HCT116 (cell line): ENCODE data around the gene KRTAP9-7. TPM values are rescaled to one million over a fixed set of nuclear protein-coding genes. Genes with fewer than 3 reads are reported as not detected.
"Not testable (repeated sequence)": the region's sequence is repeated elsewhere in the genome, so short reads cannot be mapped to it uniquely, and the experiment has no call there.

Source experiments
- ATAC-seq: fragments of 200-7000 bp; cut with Tn5 transposase; 2 replicates; pipeline ENCODE4 v1.9.1; 2020; ENCODE audit warnings: mild to moderate bottlenecking, moderate library complexity
- BruUV-seq: library from RNA; stranded (reverse); fragments of 400-500 nt; replicated peaks from 2 replicates; lab custom pipeline; 2021; lab: Mats Ljungman, UMichigan
- CTCF ChIA-PET: fragments of 300-600 bp; sonication (Branson Sonifier 250); formaldehyde crosslinking; loops from one replicate; lab custom pipeline; 2021; ENCODE audit warnings: antibody characterized with exemption; lab: Charles Lee
- POLR2A ChIA-PET: fragments of 300-600, 350-600 bp; sonication (Branson Sonifier 250); formaldehyde crosslinking; loops from one replicate; lab custom pipeline; 2021; ENCODE audit warnings: antibody characterized with exemption; lab: Charles Lee
- RAD21 ChIA-PET, 2 experiments: fragments of 300-600 bp; sonication (Branson Sonifier 250); formaldehyde crosslinking; loops; one replicate each; lab custom pipeline; 2023; ENCODE audit warnings: low total read pairs in 2 of 2; ENCODE audit not compliant: uncharacterized antibody in 2 of 2, unreplicated experiment in 2 of 2, low non-redundant PET in 1 of 2; lab: Charles Lee
- DNase-seq: peaks from one replicate; pipeline ENCODE4 v3.0.0-alpha.2; 2010; ENCODE audit warnings: low read depth, low spot score
- H2AFZ ChIP-seq: fragments of 200-600 bp; shearing (Covaris generic), sonication (generic); 2 replicates; pipeline ENCODE4 v1.6.1; 2017; ENCODE audit warnings: low read depth, mixed run types, mixed read lengths, antibody characterized with exemption, low read length; ENCODE audit not compliant: poor library complexity, severe bottlenecking
- H3K27ac ChIP-seq: 2 replicates; pipeline ENCODE4 v1.5.1; 2012; ENCODE audit warnings: low read depth, low read length
- H3K27me3 ChIP-seq: fragments of 200-600 bp; sonication (generic); 2 replicates; pipeline ENCODE4 v1.6.1; 2016; ENCODE audit warnings: mixed run types, low read length, mixed read lengths; ENCODE audit not compliant: insufficient read depth
- H3K36me3 ChIP-seq, 2 experiments: fragments of 200-500 bp in 1 of 2; fragments of 200-600 bp in 1 of 2; sonication (Bioruptor generic) in 1 of 2; sonication (generic) in 1 of 2; 2 replicates each; pipeline versions ENCODE4 v1.5.1 to v1.6.1; 2014 to 2016; ENCODE audit warnings: low read length in 2 of 2, inconsistent platforms in 1 of 2, mixed read lengths in 1 of 2, mixed run types in 1 of 2; ENCODE audit not compliant: insufficient read depth in 2 of 2, control insufficient read depth in 1 of 2
- H3K4me1 ChIP-seq, 2 experiments: fragments of 200-600 bp in 1 of 2; sonication (generic) in 1 of 2; 2 replicates each; pipeline versions ENCODE4 v1.5.1 to v1.6.1; 2012 to 2017; ENCODE audit warnings: low read length in 2 of 2, inconsistent platforms in 1 of 2, mild to moderate bottlenecking in 1 of 2, mixed read lengths in 1 of 2, mixed run types in 1 of 2, moderate library complexity in 1 of 2; ENCODE audit not compliant: insufficient read depth in 2 of 2, control insufficient read depth in 1 of 2
- H3K4me2 ChIP-seq: fragments of 200-600 bp; sonication (generic); 2 replicates; pipeline ENCODE4 v1.6.1; 2017; ENCODE audit warnings: mixed run types, low read length, mixed read lengths
- H3K4me3 ChIP-seq, 2 experiments: fragments of 200-600 bp in 1 of 2; sonication (generic) in 1 of 2; replicated peaks in 1 of 2; 2 replicates each; pipeline ENCODE4 v1.5.1; 2011 to 2016; ENCODE audit warnings: low read length in 2 of 2, control low read depth in 1 of 2, low read depth in 1 of 2, mild to moderate bottlenecking in 1 of 2, mixed read lengths in 1 of 2, mixed run types in 1 of 2
- H3K79me2 ChIP-seq: fragments of 200-600 bp; sonication (generic); 2 replicates; pipeline ENCODE4 v1.6.1; 2017; ENCODE audit warnings: mild to moderate bottlenecking, mixed run types, low read length, moderate library complexity, mixed read lengths; ENCODE audit not compliant: insufficient read depth
- H3K9ac ChIP-seq: fragments of 200-600 bp; sonication (generic); 2 replicates; pipeline ENCODE4 v1.6.1; 2016; ENCODE audit warnings: low read length, mixed read lengths
- H3K9me2 ChIP-seq: fragments of 200-600 bp; sonication (generic), shearing (Covaris generic); 2 replicates; pipeline ENCODE4 v1.6.1; 2017; ENCODE audit warnings: mixed run types, mild to moderate bottlenecking, moderate library complexity; ENCODE audit not compliant: insufficient read depth
- H3K9me3 ChIP-seq, 2 experiments: fragments of 200-500 bp in 1 of 2; fragments of 200-600 bp in 1 of 2; sonication (Bioruptor generic) in 1 of 2; sonication (generic) in 1 of 2; 2 replicates each; pipeline ENCODE4 v1.6.1; 2014 to 2017; ENCODE audit warnings: low read length in 2 of 2, mixed read lengths in 2 of 2, inconsistent platforms in 1 of 2, low read depth in 1 of 2, mild to moderate bottlenecking in 1 of 2, mixed run types in 1 of 2, moderate library complexity in 1 of 2; ENCODE audit not compliant: control insufficient read depth in 1 of 2, insufficient read depth in 1 of 2
- H4K20me1 ChIP-seq: fragments of 200-600 bp; sonication (generic), shearing (Covaris generic); 2 replicates; pipeline ENCODE4 v1.6.1; 2017; ENCODE audit warnings: mixed run types, mild to moderate bottlenecking, moderate library complexity; ENCODE audit not compliant: insufficient read depth
- CEBPB ChIP-seq: IDR thresholded peaks from 2 replicates; pipeline ENCODE4 v1.6.1; 2012; ENCODE audit warnings: low read depth
- EGR1 ChIP-seq: IDR thresholded peaks from 2 replicates; pipeline ENCODE4 v1.6.1; 2012; ENCODE audit warnings: low read depth
- EZH2 ChIP-seq: fragments of 200-600 bp; sonication (generic); IDR thresholded peaks from 2 replicates; pipeline ENCODE4 v1.6.1; 2017; ENCODE audit warnings: antibody characterized with exemption, mixed run types
- MAX ChIP-seq: IDR thresholded peaks from 2 replicates; pipeline ENCODE4 v1.6.1; 2012
- TCF7L2 ChIP-seq: IDR thresholded peaks from 2 replicates; pipeline ENCODE4 v1.7.0; 2011; ENCODE audit warnings: borderline replicate concordance, inconsistent platforms; ENCODE audit not compliant: insufficient read depth, insufficient read length; ENCODE audit errors: extremely low read depth
- YY1 ChIP-seq: IDR thresholded peaks from 2 replicates; pipeline ENCODE4 v1.6.1; 2011; ENCODE audit warnings: low read length, low read depth, moderate library complexity, mild to moderate bottlenecking; ENCODE audit not compliant: insufficient replicate concordance; ENCODE audit errors: extremely low read depth
- ZFX ChIP-seq: fragments of 450-650 bp; IDR thresholded peaks from 2 replicates; pipeline ENCODE4 v1.6.1; 2017
- ZNF274 ChIP-seq: fragments of 200-500 bp; sonication (Bioruptor generic); IDR thresholded peaks from 2 replicates; pipeline ENCODE4 v1.6.1; 2014; ENCODE audit warnings: mild to moderate bottlenecking, low read depth, low read length, inconsistent platforms
- intact Hi-C: fragments of 100-400 bp; cut with micrococcal nuclease; formaldehyde crosslinking; loops from 2 replicates; pipeline ENCODE4 v1.10.0; 2022
- total RNA-seq: library from RNA; stranded (reverse); gene quantifications from one replicate; pipeline ENCODE4 v1.2.1, GENCODE V29; 2021; ENCODE audit not compliant: unreplicated experiment

KRTAP9-7 gene
- total RNA-seq, 1 experiment from 2014 or later = not detected

DNA sequence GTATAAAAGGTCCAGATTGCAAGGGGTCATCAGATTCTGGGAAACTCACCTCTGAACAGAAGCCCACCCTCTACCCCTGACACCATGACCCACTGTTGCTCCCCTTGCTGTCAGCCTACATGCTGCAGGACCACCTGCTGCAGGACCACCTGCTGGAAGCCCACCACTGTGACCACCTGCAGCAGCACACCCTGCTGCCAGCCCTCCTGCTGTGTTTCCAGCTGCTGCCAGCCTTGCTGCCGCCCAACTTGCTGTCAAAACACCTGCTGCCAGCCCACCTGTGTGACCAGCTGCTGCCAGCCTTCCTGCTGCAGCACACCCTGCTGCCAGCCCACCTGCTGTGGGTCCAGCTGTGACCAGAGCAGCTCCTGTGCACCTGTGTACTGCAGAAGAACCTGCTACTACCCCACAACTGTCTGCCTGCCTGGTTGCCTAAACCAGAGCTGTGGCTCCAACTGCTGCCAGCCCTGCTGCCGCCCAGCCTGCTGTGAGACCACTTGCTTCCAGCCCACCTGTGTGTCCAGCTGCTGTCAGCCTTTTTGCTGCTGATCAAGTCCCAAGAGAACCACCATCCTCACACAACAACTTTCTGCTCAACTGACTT lies 25.8 kb upstream of the KRTAP9-7 start, which contains the start of gene KRTAP9-4:
TSS of gene KRTAP9-4 (plus strand) at position 51 of the 604 bp plus-strand sequence. CDS start at position 85, 34 bp downstream.
- H4K20me1 ChIP-seq, H3K4me2 ChIP-seq, H2AFZ ChIP-seq, H3K9me2 ChIP-seq, H3K4me3 ChIP-seq, intact Hi-C loops, CTCF ChIA-PET, H3K27ac ChIP-seq, ATAC-seq, POLR2A ChIA-PET, H3K36me3 ChIP-seq, H3K9me3 ChIP-seq, H3K9ac ChIP-seq, H3K79me2 ChIP-seq, BruUV-seq, DNase-seq, RAD21 ChIA-PET, H3K4me1 ChIP-seq, H3K27me3 ChIP-seq: not testable (repeated sequence)

- POLR2A ChIA-PET = no interaction called here
- H3K4me3 ChIP-seq = no peak overlapping the region
- H3K27ac ChIP-seq = no peak overlapping the region
- H3K4me2 ChIP-seq = no peak overlapping the region
- H3K79me2 ChIP-seq = no peaks in the 10 kb centered on the region
- no peak for TF ChIP-seq ZFX
- DNase-seq (no peak), ATAC-seq (no peak)
- H3K9ac ChIP-seq = no peak overlapping the region
- intact Hi-C loops = no loop called here
- BruUV-seq = no TSS peak
- H4K20me1 ChIP-seq = no peaks in the 10 kb centered on the region
- CTCF ChIA-PET = no interaction called here
- no peaks in the 10 kb centered on the region for H3K9me2 ChIP-seq
- no peaks in the 10 kb centered on the region for H3K36me3 ChIP-seq
- no peaks in the 10 kb centered on the region for H3K4me1 ChIP-seq
- RAD21 ChIA-PET = no interaction called here
- H3K9me3 ChIP-seq = no peaks in the 10 kb centered on the region
- no peak overlapping the region for H2AFZ ChIP-seq
- no peaks in the 10 kb centered on the region for H3K27me3 ChIP-seq
Measured at GRCh38 chr17:41251261-41251660, 24.2 kb upstream of the KRTAP9-7 start.

- H3K79me2 ChIP-seq = no peaks in the 10 kb centered on the region
- H3K36me3 ChIP-seq = no peaks in the 10 kb centered on the region
- ATAC-seq (no peak), DNase-seq (no peak)
- H3K4me2 ChIP-seq = no peak overlapping the region
- no peaks in the 10 kb centered on the region for H3K27me3 ChIP-seq
- ChIA-PET RAD21 (no interaction called here), CTCF (no interaction called here), POLR2A (no interaction called here)
- TF ChIP-seq ZNF274 (no peak), MAX (no peak), TCF7L2 (no peak), CEBPB (no peak), ZFX (no peak), EGR1 (no peak), EZH2 (no peak), YY1 (no peak)
- BruUV-seq = no TSS peak
- no peak overlapping the region for H3K9ac ChIP-seq
- H3K4me1 ChIP-seq = no peaks in the 10 kb centered on the region
- no peak overlapping the region for H2AFZ ChIP-seq
- H3K4me3 ChIP-seq = no peak overlapping the region
- H3K27ac ChIP-seq = no peak overlapping the region
- no peaks in the 10 kb centered on the region for H3K9me2 ChIP-seq
- no peaks in the 10 kb centered on the region for H4K20me1 ChIP-seq
- no peaks in the 10 kb centered on the region for H3K9me3 ChIP-seq
- intact Hi-C loops = no loop called here
Measured at GRCh38 chr17:41254861-41255260, 20.6 kb upstream of the KRTAP9-7 start.
